SK-N-SH treated with all-trans-retinoic acid at 6 μM for 48 hours (cell line): ENCODE results near the gene HYPK.
"Not testable (repeated sequence)": the region's sequence is repeated elsewhere in the genome, so short reads cannot be mapped to it uniquely, and the experiment has no call there.

Source experiments
- ATAC-seq: fragments of 200-7000 bp; cut with Tn5 transposase; 3 replicates; pipeline ENCODE4 v1.9.1; 2020; ENCODE audit warnings: mild to moderate bottlenecking, moderate library complexity
- ARNTL ChIP-seq: fragments of 450-650 bp; formaldehyde crosslinking; IDR thresholded peaks from 2 replicates; pipeline ENCODE4 v1.5.0; 2020; ENCODE audit warnings: low read depth, mild to moderate bottlenecking, moderate library complexity, borderline replicate concordance
- BACH2 ChIP-seq: fragments of 250-450 bp; sonication (Bioruptor Pico); IDR thresholded peaks from 2 replicates; pipeline ENCODE4 v1.9.0; 2021; ENCODE audit warnings: mild to moderate bottlenecking, borderline replicate concordance
- CREB5 ChIP-seq: fragments of 250-450 bp; sonication (Bioruptor Pico); IDR thresholded peaks from 2 replicates; pipeline ENCODE4 v1.5.1; 2020; ENCODE audit warnings: low read depth, mild to moderate bottlenecking, moderate library complexity
- CSDC2 ChIP-seq: fragments of 250-450 bp; sonication (Bioruptor Pico); IDR thresholded peaks from 2 replicates; pipeline ENCODE4 v1.5.0; 2020; ENCODE audit warnings: mild to moderate bottlenecking, moderate library complexity
- ESRRG ChIP-seq: fragments of 250-450 bp; sonication (Bioruptor Pico); IDR thresholded peaks from 2 replicates; pipeline ENCODE4 v1.6.1; 2021; ENCODE audit warnings: mild to moderate bottlenecking
- GLIS3 ChIP-seq: fragments of 250-450 bp; sonication (Bioruptor Pico); IDR thresholded peaks from 2 replicates; pipeline ENCODE4 v1.5.0; 2020; ENCODE audit warnings: mild to moderate bottlenecking, moderate library complexity
- ISL1 ChIP-seq: fragments of 250-450 bp; sonication (Bioruptor Pico); IDR thresholded peaks from 2 replicates; pipeline ENCODE4 v2.1.2; 2022; ENCODE audit warnings: mild to moderate bottlenecking, moderate library complexity
- OSR1 ChIP-seq: fragments of 250-450 bp; sonication (Bioruptor Pico); IDR thresholded peaks from 2 replicates; pipeline ENCODE4 v1.8.0; 2022; ENCODE audit warnings: moderate library complexity, mild to moderate bottlenecking, inconsistent platforms
- POU6F1 ChIP-seq: fragments of 250-450 bp; sonication (Bioruptor Pico); IDR thresholded peaks from 2 replicates; pipeline ENCODE4 v1.8.0; 2021; ENCODE audit warnings: low read depth, mild to moderate bottlenecking, moderate library complexity, borderline replicate concordance
- PPARA ChIP-seq: fragments of 250-450 bp; sonication (Bioruptor Pico); IDR thresholded peaks from 2 replicates; pipeline ENCODE4 v1.5.0; 2020; ENCODE audit warnings: mild to moderate bottlenecking, borderline replicate concordance
- RARB ChIP-seq: fragments of 250-450 bp; sonication (Bioruptor Pico); IDR thresholded peaks from 2 replicates; pipeline ENCODE4 v1.8.0; 2021; ENCODE audit warnings: mild to moderate bottlenecking, moderate library complexity
- TCF4 ChIP-seq: fragments of 250-450 bp; sonication (Bioruptor Pico); IDR thresholded peaks from 2 replicates; pipeline ENCODE4 v1.8.0; 2021; ENCODE audit warnings: mild to moderate bottlenecking, moderate library complexity, borderline replicate concordance
- TOX ChIP-seq: fragments of 250-450 bp; sonication (Bioruptor Pico); IDR thresholded peaks from 2 replicates; pipeline ENCODE4 v1.8.0; 2021; ENCODE audit warnings: mild to moderate bottlenecking, moderate library complexity, borderline replicate concordance
- ZC3H10 ChIP-seq: fragments of 250-450 bp; sonication (Bioruptor Pico); IDR thresholded peaks from 2 replicates; pipeline ENCODE4 v1.5.1; 2021; ENCODE audit warnings: mild to moderate bottlenecking, moderate library complexity
- ZFP3 ChIP-seq: fragments of 250-450 bp; sonication (Bioruptor Pico); IDR thresholded peaks from 2 replicates; pipeline ENCODE4 v1.5.0; 2020; ENCODE audit warnings: mild to moderate bottlenecking, moderate library complexity
- ZFP30 ChIP-seq: fragments of 450-650 bp; formaldehyde crosslinking; IDR thresholded peaks from 2 replicates; pipeline ENCODE4 v1.5.0; 2022; ENCODE audit warnings: mild to moderate bottlenecking, moderate library complexity
- ZNF565 ChIP-seq: fragments of 450-650 bp; formaldehyde crosslinking; conservative IDR thresholded peaks from 2 replicates; pipeline ENCODE4 v1.5.0; 2020; ENCODE audit warnings: low read depth, mild to moderate bottlenecking, moderate library complexity
- ZNF70 ChIP-seq: fragments of 450-650 bp; formaldehyde crosslinking; IDR thresholded peaks from 2 replicates; pipeline ENCODE4 v1.5.0; 2020; ENCODE audit warnings: mild to moderate bottlenecking, moderate library complexity
- ZNF8 ChIP-seq: fragments of 450-650 bp; formaldehyde crosslinking; IDR thresholded peaks from 2 replicates; pipeline ENCODE4 v1.5.0; 2020; ENCODE audit warnings: mild to moderate bottlenecking, moderate library complexity
- TF ChIP-seq, protein P1 (sequence below): fragments of 250-450 bp; sonication (Bioruptor Pico); IDR thresholded peaks from 2 replicates; pipeline ENCODE4 v1.5.0; 2020; ENCODE audit warnings: mild to moderate bottlenecking, moderate library complexity
- TF ChIP-seq, protein P2 (sequence below): fragments of 250-450 bp; sonication (Bioruptor Pico); IDR thresholded peaks from 2 replicates; pipeline ENCODE4 v1.5.1; 2021; ENCODE audit warnings: mild to moderate bottlenecking, moderate library complexity

HYPK gene

GRCh38 chr15:43826029-43826507 is 25.7 kb downstream of the HYPK start:
- ATAC-seq = no peak
- no peak for TF ChIP-seq ZNF8 (CRISPR knock-in tag)
- no peak for TF ChIP-seq CSDC2 (CRISPR knock-in tag)
- TF ChIP-seq CREB5 (CRISPR knock-in tag) = no peak
- TF ChIP-seq ZFP3 (CRISPR knock-in tag) = no peak
- TF ChIP-seq, protein P1, sequence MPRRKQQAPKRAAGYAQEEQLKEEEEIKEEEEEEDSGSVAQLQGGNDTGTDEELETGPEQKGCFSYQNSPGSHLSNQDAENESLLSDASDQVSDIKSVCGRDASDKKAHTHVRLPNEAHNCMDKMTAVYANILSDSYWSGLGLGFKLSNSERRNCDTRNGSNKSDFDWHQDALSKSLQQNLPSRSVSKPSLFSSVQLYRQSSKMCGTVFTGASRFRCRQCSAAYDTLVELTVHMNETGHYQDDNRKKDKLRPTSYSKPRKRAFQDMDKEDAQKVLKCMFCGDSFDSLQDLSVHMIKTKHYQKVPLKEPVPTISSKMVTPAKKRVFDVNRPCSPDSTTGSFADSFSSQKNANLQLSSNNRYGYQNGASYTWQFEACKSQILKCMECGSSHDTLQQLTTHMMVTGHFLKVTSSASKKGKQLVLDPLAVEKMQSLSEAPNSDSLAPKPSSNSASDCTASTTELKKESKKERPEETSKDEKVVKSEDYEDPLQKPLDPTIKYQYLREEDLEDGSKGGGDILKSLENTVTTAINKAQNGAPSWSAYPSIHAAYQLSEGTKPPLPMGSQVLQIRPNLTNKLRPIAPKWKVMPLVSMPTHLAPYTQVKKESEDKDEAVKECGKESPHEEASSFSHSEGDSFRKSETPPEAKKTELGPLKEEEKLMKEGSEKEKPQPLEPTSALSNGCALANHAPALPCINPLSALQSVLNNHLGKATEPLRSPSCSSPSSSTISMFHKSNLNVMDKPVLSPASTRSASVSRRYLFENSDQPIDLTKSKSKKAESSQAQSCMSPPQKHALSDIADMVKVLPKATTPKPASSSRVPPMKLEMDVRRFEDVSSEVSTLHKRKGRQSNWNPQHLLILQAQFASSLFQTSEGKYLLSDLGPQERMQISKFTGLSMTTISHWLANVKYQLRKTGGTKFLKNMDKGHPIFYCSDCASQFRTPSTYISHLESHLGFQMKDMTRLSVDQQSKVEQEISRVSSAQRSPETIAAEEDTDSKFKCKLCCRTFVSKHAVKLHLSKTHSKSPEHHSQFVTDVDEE = no peak

DNA sequence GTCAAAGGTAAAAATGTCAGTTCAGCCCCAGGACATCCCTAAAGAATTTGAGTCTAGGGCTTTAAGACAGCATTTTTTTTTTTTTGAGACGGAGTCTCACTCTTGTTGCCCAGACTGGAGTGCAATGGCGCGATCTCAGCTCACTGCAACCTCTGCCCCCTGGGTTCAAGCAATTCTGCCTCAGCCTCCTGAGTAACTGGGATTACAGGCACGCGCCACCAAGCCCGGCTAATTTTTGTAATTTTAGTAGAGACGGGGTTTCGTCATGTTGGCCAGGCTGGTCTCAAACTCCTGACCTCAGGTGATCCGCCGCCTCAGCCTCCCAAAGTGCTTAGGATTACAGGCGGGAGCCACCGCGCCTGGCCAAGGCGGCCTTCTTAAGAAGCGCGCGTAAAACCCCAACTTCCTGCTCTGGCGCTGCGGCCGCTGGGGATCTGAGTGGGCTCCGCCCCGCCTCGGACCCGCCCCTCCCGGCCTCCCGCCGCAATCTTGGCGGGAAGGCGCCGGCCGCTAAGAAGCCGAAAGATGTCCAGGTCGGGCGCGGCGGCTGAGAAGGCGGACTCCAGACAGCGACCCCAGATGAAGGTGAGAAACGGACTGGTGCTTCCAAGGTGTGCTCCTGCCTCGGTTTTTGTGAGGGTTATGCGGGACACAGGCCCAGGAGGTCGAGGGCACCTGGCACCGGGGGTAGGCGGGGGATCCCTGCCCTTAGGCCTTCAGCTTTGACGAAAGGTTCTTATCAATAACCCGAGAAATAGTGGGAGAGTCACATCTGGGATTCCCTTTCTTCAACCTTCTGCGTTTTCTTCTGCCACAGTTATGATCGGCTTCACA is 26.3 kb downstream of the HYPK start, which contains the start of gene WDR76:
Gene WDR76 (plus strand): TSS at position 495 of the 834 bp plus-strand sequence. CDS start 31 bp downstream, at position 526.
- TF ChIP-seq ZNF565 (no peak), TOX (CRISPR knock-in tag) (no peak), ARNTL (CRISPR knock-in tag) (no peak), ISL1 (CRISPR knock-in tag) (no peak), ZC3H10 (CRISPR knock-in tag) (no peak), RARB (no peak), ZNF8 (CRISPR knock-in tag) (no peak), OSR1 (no peak), ZNF70 (CRISPR knock-in tag) (no peak), ZFP30 (CRISPR knock-in tag) (no peak), CSDC2 (CRISPR knock-in tag) (no peak), BACH2 (CRISPR knock-in tag) (no peak), PPARA (CRISPR knock-in tag) (no peak), GLIS3 (CRISPR knock-in tag) (no peak), POU6F1 (no peak), ZFP3 (CRISPR knock-in tag) (no peak), ESRRG (CRISPR knock-in tag) (no peak), TCF4 (CRISPR knock-in tag) (no peak)
- TF ChIP-seq, protein P2, sequence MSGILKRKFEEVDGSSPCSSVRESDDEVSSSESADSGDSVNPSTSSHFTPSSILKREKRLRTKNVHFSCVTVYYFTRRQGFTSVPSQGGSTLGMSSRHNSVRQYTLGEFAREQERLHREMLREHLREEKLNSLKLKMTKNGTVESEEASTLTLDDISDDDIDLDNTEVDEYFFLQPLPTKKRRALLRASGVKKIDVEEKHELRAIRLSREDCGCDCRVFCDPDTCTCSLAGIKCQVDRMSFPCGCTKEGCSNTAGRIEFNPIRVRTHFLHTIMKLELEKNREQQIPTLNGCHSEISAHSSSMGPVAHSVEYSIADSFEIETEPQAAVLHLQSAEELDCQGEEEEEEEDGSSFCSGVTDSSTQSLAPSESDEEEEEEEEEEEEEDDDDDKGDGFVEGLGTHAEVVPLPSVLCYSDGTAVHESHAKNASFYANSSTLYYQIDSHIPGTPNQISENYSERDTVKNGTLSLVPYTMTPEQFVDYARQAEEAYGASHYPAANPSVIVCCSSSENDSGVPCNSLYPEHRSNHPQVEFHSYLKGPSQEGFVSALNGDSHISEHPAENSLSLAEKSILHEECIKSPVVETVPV (CRISPR knock-in tag) = no peak
- ATAC-seq = peak; percentile 81

GRCh38 chr15:43828061-43828657 is 27.8 kb downstream of the HYPK start:
- no peak for ATAC-seq
- no peak for TF ChIP-seq RARB
- TF ChIP-seq ZFP3 (CRISPR knock-in tag) = no peak
- no peak for TF ChIP-seq OSR1
- no peak for TF ChIP-seq CREB5 (CRISPR knock-in tag)
- no peak for TF ChIP-seq ZFP30 (CRISPR knock-in tag)
- TF ChIP-seq PPARA (CRISPR knock-in tag) = no peak
- no peak for TF ChIP-seq ZC3H10 (CRISPR knock-in tag)
- no peak for TF ChIP-seq TOX (CRISPR knock-in tag)

DNA sequence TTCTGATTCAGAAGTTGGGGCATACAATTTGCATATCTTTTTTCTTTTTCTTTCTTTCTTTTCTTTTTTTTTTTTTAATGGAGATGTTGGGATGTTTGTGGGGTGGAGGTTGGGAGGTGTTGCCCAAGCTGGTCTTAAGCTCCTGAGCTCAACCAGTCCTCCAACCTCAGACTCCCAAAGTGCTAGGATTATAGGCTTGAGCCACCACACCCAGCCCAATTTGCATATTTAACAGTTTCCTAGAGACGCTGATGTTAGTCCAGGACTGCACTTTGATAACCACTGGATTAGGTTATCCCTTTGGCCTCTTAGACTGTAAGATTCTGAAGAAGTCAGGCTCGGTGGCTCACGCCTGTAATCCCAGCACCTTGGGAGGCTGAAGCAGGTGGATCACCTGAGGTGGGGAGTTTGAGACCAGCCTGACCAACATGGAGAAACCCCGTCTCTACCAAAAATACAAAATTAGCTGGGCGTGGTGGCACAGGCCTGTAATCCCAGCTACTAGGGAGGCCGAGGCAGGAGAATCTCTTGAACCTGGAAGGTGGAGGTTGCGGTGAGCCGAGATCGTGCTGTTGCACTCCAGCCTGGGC is 29.6 kb downstream of the HYPK start:
- not testable (repeated sequence) for ATAC-seq

- ATAC-seq = not testable (repeated sequence)
Measured at GRCh38 chr15:43830691-43831275, 30.4 kb downstream of the HYPK start.

GRCh38 chr15:43831519-43832052 is 31.2 kb downstream of the HYPK start:
- not testable (repeated sequence) for ATAC-seq

- ATAC-seq = not testable (repeated sequence)
Measured at GRCh38 chr15:43832485-43832884, 32.1 kb downstream of the HYPK start.
